ENCODE measurements around the gene TSGA10. TPM values are rescaled to one million over a fixed set of nuclear protein-coding genes. Genes with fewer than 3 reads are reported as not detected.
A peak's percentile ranks its signal among the peaks of the same experiment; 100 is the strongest.
"Not testable (repeated sequence)": the region's sequence is repeated elsewhere in the genome, so short reads cannot be mapped to it uniquely, and the experiment has no call there.

The TSGA10 gene
- polyA plus RNA-seq, 1 experiment, result 1.4 TPM

DNA sequence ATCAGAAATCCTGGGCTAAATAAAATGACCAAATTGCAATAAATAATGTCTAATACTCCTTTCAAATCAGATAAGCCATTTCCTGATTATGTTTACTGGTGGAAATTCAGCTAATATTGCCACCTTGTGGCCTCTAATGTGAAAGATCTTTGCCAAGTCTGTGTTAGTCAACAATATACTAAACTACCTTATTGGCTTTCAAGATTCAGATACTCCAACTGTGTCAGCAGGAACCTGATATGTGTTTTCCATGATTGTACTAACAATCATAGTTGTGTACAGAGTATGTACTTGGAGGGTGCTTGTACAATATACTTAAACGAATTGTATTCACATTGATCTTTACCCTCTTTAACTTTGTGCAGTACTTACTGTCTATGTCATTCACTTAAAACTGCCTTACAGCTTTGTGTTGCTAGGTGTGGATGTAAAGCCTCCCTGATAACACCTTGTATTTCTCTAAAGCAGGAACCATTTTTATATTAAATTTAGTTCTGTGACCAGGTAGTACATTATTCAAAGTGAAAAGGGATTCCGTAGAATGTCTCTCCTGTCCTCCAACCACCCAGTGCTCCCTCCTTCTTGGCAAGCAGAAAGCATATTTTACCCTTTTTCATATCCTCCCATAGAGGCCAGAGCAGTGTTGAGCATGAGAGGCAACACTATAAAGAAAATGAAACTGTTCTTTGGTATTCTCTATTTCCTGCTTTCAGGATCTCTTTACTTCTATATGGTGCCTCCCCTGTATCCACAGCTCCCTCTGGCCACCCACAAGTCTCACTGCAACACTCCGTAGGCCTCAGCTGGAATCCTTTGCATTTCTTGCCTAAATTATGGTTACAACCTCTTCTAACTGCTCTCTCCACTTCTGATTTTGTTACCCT is 88.4 kb downstream of the TSGA10 start:
- peak; percentile 45 for DNase-seq (ENCODE audit: low read depth, low spot score)
- peak; percentile 84 for TF ChIP-seq CTCF (IDR thresholded peaks at IDR 0.05; ENCODE audit: low read depth, low read length)
- CTCF ChIA-PET, result interaction anchor here (0.6 to 7.5 kb wide), 23 partner anchors 13 to 1196 kb away, joined by 3 to 105 read pairs (median 3); no protein-coding TSS in a partner anchor
- no peaks in the 10 kb centered on the region for H3K9me3 ChIP-seq (ENCODE audit: control insufficient read depth, insufficient read depth, low read length)
- no peak overlapping the region for H3K27ac ChIP-seq (ENCODE audit: low read depth, low read length)
- POLR2A ChIA-PET, result interaction anchor here (0.6 kb wide), 1 partner anchor 17 kb away, joined by 3 read pairs; no protein-coding TSS in a partner anchor
- no peaks in the 10 kb centered on the region for H3K27me3 ChIP-seq (ENCODE audit: control insufficient read depth, insufficient read depth, low read length)
- H3K4me3 ChIP-seq (ENCODE audit: low read depth, low read length), result no peak overlapping the region

- POLR2A ChIA-PET; DNase-seq (ENCODE audit: low read depth, low spot score); CTCF ChIA-PET; H3K27me3 ChIP-seq (ENCODE audit: control insufficient read depth, insufficient read depth, low read length); H3K27ac ChIP-seq (ENCODE audit: low read depth, low read length); H3K4me3 ChIP-seq (ENCODE audit: low read depth, low read length); H3K9me3 ChIP-seq (ENCODE audit: control insufficient read depth, insufficient read depth, low read length): not testable (repeated sequence)
These were observed 105.6 kb downstream of the TSGA10 start for GRCh38 chr2:99049187-99049586.

DNA sequence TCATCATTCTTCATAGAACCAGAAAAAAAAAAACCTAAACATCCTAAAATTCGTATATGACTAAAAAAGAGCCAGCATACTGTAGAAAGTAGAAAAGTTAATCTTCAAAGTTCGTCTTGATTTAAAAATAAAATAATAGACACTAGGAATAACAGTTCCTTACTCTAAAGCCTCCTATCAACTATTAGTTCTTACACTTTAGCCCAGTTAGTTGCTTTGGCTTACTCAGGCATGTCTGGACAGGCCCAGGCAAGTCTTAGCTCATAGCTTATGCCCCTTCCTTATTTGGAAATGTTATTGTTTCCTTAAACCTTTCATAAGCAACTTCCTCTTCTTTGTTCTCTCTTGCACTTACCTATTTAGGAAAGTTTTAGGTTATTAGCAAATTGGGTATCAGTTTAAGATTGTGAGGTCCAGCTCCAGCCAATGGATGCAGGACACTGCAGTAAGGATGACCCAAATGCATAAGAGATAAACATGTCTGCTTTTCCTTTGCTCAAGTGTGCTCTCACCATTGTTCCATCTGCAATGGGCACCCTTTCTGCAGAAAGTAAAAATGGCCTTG is 113.9 kb downstream of the TSGA10 start:
- H3K4me3 ChIP-seq (ENCODE audit: low read depth, low read length); H3K27ac ChIP-seq (ENCODE audit: low read depth, low read length); H3K9me3 ChIP-seq (ENCODE audit: control insufficient read depth, insufficient read depth, low read length); H3K27me3 ChIP-seq (ENCODE audit: control insufficient read depth, insufficient read depth, low read length); DNase-seq (ENCODE audit: low read depth, low spot score); POLR2A ChIA-PET; CTCF ChIA-PET: not testable (repeated sequence)

DNA sequence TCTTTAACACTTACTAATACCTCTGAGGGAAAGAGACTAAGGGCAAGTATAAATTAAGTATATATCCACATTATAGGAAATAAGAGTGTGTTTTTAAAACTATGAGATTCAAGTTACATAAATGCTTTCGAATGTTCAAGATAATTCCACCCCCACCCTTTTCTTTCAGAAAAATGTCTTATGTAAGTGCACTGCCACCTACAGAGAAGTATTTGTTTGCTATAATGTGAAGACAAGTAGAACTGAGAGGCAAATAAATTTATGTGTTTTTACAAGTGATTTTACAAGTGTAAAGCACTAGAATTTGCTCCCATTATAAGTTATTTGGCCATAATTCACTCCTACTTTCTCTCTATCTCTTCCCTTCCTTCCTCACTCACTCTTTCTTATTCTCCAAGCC is 118.8 kb downstream of the TSGA10 start:
- ChIA-PET POLR2A (no interaction called here), CTCF (no interaction called here)
- no peak overlapping the region for H3K4me3 ChIP-seq (ENCODE audit: low read depth, low read length)
- H3K27ac ChIP-seq (ENCODE audit: low read depth, low read length), result no peak overlapping the region
- no peak for DNase-seq (ENCODE audit: low read depth, low spot score)
- TF ChIP-seq CTCF (IDR thresholded peaks at IDR 0.05; ENCODE audit: low read depth, low read length), result no peak
- H3K9me3 ChIP-seq (ENCODE audit: control insufficient read depth, insufficient read depth, low read length), result no peaks in the 10 kb centered on the region
- H3K27me3 ChIP-seq (ENCODE audit: control insufficient read depth, insufficient read depth, low read length), result no peaks in the 10 kb centered on the region

DNA sequence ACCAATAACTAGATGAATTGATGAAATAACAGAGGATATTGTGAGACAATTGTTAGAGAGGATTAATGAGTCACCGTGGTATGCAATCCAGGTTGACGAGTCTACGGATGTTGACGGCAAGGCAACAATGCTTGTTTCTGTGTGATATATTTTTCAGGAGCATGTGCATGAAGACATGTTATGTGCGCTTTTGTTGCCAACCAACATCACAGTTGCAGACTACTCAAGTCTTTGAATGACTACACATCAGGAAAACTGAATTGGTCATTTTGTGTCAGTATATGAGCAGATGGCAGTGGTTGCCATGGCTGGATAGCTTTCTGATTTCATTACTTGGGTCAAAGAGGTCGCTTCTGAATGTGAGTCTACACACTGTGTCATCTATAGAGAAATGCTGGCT is 122.0 kb downstream of the TSGA10 start:
- H3K9me3 ChIP-seq (ENCODE audit: control insufficient read depth, insufficient read depth, low read length), result no peaks in the 10 kb centered on the region
- H3K4me3 ChIP-seq (ENCODE audit: low read depth, low read length), result no peak overlapping the region
- no peak overlapping the region for H3K27ac ChIP-seq (ENCODE audit: low read depth, low read length)
- H3K27me3 ChIP-seq (ENCODE audit: control insufficient read depth, insufficient read depth, low read length), result no peaks in the 10 kb centered on the region
- no peak for TF ChIP-seq CTCF (IDR thresholded peaks at IDR 0.05; ENCODE audit: low read depth, low read length)
- POLR2A ChIA-PET, result no interaction called here
- CTCF ChIA-PET, result no interaction called here
- DNase-seq (ENCODE audit: low read depth, low spot score), result no peak

GRCh38 chr2:99032001-99032400 is 122.7 kb downstream of the TSGA10 start:
- H3K9me3 ChIP-seq (ENCODE audit: control insufficient read depth, insufficient read depth, low read length), result no peaks in the 10 kb centered on the region
- no peak for DNase-seq (ENCODE audit: low read depth, low spot score)
- no peak for TF ChIP-seq CTCF (IDR thresholded peaks at IDR 0.05; ENCODE audit: low read depth, low read length)
- CTCF ChIA-PET, result no interaction called here
- no peak overlapping the region for H3K27ac ChIP-seq (ENCODE audit: low read depth, low read length)
- no peaks in the 10 kb centered on the region for H3K27me3 ChIP-seq (ENCODE audit: control insufficient read depth, insufficient read depth, low read length)
- POLR2A ChIA-PET, result no interaction called here
- H3K4me3 ChIP-seq (ENCODE audit: low read depth, low read length), result no peak overlapping the region

Measured in AG04450 (cell line).